Measurements from ENCODE around the gene VENTX.

GRCh38 chr10:133230044-133230361 lies 7.7 kb upstream of the VENTX start, which contains the start of gene UTF1:
- TF ChIP-seq EZH2 (IDR thresholded peaks at IDR 0.05; ENCODE audit: low read length, unreplicated experiment) (no peak), EZH2phosphoT487 (IDR thresholded peaks at IDR 0.05; ENCODE audit: borderline replicate concordance, low read length) (no peak)
- TF ChIP-seq, protein P1, sequence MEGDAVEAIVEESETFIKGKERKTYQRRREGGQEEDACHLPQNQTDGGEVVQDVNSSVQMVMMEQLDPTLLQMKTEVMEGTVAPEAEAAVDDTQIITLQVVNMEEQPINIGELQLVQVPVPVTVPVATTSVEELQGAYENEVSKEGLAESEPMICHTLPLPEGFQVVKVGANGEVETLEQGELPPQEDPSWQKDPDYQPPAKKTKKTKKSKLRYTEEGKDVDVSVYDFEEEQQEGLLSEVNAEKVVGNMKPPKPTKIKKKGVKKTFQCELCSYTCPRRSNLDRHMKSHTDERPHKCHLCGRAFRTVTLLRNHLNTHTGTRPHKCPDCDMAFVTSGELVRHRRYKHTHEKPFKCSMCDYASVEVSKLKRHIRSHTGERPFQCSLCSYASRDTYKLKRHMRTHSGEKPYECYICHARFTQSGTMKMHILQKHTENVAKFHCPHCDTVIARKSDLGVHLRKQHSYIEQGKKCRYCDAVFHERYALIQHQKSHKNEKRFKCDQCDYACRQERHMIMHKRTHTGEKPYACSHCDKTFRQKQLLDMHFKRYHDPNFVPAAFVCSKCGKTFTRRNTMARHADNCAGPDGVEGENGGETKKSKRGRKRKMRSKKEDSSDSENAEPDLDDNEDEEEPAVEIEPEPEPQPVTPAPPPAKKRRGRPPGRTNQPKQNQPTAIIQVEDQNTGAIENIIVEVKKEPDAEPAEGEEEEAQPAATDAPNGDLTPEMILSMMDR (conservative IDR thresholded peaks at IDR 0.05; ENCODE audit: low read depth, low read length), result no peak

All from PC-3 (cell line).